PFSK-1 (cell line): ENCODE data around the gene CBLN1.

Experiments
- FOXP2 ChIP-seq: optimal IDR thresholded peaks from 2 replicates; pipeline ENCODE3; 2011; ENCODE audit warnings: borderline replicate concordance, control low read depth, inconsistent platforms; ENCODE audit not compliant: insufficient read depth; ENCODE audit errors: extremely low read length, extremely low read depth
- TAF1 ChIP-seq: IDR thresholded peaks from 2 replicates; pipeline ENCODE4 v1.6.1; 2012; ENCODE audit warnings: low read length, control low read depth, borderline replicate concordance; ENCODE audit not compliant: insufficient read depth

- no peak for TF ChIP-seq FOXP2
- no peak for TF ChIP-seq TAF1
Observed at GRCh38 chr16:49274591-49274990, 7.0 kb downstream of the CBLN1 start.
